Measurements from ENCODE around the gene PWWP2B.

GRCh38 chr10:132375116-132375794, 21.7 kb upstream of the PWWP2B start:
- TF ChIP-seq CTCF (IDR thresholded peaks at IDR 0.05), result no peak
- no peak for TF ChIP-seq POLR2A (IDR thresholded peaks at IDR 0.05)

Data from sigmoid colon (tissue), 3 donors.